Stimulated activated CD8-positive, alpha-beta memory T cell treated with anti-CD3 and anti-CD28 coated beads, Interleukin-7, amount 100 ng/mL, for 48 hours (primary cell): ENCODE measurements around the gene KRAS.
"Not testable (repeated sequence)": the region's sequence is repeated elsewhere in the genome, so short reads cannot be mapped to it uniquely, and the experiment has no call there.

Experiments
- DNase-seq, 2 donors: peaks; one replicate each; pipeline ENCODE4 v3.0.0-alpha.2; 2020; ENCODE audit warnings: low read depth in 1 of 2; ENCODE audit errors: extremely low read depth in 1 of 2

The KRAS gene

DNA sequence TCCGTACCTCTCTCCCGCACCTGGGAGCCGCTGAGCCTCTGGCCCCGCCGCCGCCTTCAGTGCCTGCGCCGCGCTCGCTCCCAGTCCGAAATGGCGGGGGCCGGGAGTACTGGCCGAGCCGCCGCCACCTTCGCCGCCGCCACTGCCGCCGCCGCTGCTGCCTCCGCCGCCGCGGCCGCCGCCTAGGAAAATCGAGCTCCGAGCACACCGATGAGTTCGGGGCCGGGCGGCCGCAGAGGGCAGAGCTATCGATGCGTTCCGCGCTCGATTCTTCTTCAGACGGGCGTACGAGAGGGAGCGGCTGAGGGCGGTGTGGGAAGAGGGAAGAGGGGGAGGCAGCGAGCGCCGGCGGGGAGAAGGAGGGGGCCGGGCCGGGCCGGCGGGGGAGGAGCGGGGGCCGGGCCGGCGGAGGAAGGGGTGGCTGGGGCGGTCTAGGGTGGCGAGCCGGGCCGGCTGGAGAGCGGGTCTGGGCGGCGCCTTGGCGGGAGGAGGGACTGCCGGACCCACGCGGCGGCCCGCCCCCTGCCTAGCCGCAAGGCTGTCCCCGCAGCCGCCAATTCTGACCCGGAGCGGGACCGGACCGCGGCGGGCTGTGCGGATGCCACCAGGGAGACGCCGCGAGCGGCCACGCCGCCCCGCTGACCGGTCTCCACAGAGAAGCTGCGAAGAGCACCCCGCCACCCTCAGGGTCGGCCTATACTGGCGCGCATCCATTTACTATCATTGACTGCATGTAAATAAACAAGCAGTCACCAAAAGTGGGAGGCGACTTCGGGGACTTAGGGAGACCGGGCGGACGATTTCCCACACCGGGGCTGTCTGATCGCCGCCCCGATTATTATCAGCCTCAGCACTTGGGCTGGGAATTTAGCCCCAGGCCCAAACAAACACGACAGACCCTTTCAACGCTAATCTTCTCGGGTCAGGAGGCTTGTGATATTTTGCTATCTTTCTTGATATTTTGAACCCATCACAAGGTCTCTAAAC, at the start of gene KRAS:
Gene KRAS, minus strand, starts transcription at position 186 of the 987 bp plus-strand sequence.
- peak; percentile 74 to 80 for DNase-seq

DNA sequence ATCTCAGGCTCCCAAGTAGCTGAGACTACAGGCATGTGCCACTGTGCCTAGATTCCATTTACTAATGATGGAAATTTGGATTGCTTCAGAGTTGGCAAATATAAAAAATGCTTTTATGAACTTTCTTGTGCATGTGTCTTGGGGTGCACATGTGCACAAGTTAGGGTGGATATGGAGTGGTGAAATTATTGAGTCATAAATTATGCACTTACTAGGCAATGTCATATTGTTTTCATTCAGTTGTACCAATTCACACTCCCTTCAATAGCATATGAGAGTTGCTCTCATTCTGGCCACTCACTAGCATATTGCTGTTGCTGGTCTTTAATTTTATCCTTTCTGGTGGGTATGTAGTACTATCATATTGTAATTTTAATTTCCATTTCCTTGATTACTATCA, 45.7 kb upstream of the KRAS start:
- no peak for DNase-seq

DNA sequence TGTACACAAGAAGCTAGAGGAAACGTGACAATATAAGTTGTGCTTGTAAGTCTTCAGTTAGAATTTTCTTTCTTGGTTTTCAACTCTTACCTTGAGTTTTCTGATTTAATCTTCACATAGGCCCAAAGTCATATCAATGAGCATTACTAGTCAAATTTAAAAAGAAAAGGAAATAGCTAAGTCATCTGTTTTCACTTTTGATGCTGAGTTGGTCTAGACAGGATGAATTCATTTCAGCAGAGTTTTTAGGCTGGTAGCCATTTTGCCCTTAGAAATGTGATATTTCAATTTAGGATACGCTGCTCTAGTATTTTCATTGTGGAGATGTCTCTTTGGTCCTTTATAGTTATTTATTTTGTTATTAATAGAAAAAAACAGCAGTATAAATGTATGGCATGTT, 44.6 kb upstream of the KRAS start:
- DNase-seq = no peak

DNA sequence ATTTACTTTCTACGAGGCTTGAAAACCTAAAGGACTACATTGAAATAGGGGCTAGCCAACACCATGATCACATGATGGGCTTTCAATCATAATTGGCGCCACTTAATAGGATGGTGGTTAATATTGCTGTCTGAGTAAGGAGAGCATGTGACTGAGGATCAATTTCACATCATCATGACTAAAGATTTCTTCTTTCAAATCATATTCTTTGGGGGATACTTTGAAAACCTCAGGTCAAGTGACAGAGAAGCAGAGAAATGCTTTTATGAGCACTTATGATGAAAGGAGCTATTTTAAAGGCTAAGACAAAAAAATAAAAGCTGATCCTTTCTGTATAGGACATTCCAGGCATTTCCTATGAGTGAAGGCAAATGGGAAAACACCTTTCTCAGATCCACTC, 42.9 kb upstream of the KRAS start:
- no peak for DNase-seq

DNA sequence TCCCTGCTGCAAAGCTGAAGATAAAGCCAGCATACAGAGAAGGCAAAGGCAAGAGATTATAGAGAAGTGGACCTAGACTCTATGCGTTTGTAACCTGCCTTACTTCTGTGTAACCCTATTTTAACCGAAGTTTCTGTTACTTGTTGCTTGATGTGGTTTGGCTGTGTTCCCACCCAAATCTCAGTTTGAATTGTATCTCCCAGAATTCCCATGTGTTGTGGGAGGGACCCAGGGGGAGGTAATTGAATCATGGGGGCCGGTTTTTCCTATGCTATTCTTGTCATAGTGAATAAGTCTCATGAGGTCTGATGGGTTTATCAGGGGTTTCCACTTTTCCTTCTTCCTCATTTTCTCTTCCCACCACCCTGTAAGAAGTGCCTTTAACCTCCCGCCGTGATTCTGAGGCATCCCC, 42.1 kb upstream of the KRAS start:
- DNase-seq = not testable (repeated sequence)

DNA sequence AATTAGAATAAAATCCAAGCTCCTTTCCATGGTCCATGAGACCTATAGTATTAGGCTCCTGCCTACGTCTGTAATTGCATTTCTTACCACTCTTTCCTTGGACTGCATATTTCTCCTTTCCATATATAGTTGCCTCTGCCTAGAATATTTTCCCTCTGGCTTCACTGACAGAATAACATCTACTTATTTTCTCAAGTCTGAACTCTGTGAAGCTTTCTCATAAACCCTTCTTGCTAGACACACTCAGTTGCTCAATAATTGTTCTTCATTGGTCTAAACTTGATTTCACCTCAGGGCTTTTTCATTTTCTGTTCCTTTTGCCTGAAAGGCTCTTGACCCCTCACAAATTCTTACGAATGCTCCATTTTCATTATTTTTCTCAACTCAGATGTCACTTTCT, 36.9 kb upstream of the KRAS start:
- DNase-seq = no peak

DNA sequence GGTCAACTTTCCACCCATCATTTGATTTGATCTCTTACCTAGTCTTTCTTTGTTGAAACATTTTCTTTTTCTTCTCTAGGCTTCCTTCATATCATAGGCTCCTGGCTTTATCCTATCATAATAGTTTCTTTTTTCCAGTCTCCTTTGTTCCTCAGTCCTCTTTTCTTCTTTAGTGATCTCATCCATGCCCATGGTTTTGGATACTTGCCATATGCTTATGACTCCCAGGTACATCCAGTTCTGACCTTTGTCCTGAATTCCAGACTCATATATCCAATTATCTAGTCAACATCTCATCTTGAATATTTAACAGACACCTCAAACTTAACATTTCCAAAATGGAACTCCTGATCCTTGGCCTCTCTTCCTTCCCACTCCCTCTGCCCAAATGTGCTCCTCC, 36.1 kb upstream of the KRAS start:
- DNase-seq = no peak

DNA sequence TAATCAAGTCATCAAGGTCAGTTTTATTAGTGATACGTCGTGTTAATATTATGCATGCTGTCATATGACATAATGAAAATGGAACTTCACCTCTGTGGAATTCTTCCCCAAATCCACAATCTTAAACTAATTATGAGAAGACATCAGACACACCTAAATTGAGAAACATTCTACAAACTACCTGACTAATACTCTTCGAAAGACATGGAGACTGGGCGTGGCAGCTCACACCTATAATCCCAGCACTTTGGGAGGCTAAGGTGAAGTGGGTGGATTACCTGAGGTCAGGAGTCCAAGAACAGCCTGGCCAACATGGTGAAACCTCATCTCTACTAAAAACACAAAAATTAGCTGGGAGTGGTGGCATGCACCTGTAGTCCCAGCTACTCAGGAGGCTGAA, 33.3 kb upstream of the KRAS start:
- DNase-seq = no peak

DNA sequence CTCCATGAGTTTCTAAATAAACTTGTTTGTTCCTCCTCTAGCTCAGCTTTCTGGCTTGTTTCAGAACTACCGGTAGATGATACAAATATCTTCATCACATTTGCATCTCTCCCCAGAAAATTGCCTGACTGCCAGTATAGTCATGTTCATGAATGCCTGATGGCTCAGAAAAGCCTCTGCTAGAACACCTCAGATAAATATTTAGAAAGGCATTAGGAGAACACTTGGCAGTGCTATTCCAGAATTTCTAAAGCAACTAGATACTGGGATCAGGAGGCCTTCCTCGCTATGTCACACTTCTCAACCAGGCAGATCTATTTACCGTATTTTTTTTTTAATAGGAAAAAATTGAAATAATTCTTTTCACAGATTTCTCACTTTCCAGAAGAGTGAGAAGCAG, 32.3 kb upstream of the KRAS start:
- no peak for DNase-seq

DNA sequence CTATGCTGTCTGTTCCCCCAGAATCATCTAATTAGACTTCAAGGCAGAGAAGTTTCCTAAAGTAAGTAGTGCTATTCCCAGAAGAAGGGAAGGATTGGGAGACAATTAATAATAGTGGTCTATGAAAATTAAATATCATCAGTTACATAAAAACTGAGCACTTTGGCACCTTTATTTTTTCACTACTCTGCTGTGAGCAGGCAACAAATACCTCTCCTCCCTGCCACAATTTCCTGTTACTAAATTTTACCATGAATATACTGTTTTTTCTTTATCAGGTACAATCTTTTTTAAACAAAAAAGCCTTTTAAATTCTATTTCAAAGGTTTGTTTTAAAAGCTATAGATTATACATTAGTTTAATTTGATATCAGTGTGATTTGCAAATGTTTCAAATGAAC, 29.4 kb upstream of the KRAS start:
- DNase-seq = no peak

DNA sequence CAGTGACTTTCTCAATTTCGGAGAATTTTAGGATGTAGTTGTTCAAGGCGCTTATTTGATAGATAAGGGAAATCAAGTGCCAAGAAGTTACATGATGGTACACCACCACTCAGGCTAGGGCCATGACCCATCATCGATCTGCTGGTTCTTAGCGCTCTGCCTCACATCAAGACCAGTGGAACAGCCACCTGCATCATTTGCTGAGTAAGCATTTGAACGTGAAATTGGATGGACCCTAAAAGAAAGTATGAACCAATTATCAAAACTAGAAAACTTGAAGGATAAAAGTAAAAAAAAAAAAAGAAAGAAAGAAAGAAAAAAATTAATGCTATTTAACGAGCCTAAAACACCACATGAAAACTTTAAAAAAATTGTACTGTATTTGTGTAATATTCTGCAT, 27.5 kb upstream of the KRAS start:
- DNase-seq = no peak

DNA sequence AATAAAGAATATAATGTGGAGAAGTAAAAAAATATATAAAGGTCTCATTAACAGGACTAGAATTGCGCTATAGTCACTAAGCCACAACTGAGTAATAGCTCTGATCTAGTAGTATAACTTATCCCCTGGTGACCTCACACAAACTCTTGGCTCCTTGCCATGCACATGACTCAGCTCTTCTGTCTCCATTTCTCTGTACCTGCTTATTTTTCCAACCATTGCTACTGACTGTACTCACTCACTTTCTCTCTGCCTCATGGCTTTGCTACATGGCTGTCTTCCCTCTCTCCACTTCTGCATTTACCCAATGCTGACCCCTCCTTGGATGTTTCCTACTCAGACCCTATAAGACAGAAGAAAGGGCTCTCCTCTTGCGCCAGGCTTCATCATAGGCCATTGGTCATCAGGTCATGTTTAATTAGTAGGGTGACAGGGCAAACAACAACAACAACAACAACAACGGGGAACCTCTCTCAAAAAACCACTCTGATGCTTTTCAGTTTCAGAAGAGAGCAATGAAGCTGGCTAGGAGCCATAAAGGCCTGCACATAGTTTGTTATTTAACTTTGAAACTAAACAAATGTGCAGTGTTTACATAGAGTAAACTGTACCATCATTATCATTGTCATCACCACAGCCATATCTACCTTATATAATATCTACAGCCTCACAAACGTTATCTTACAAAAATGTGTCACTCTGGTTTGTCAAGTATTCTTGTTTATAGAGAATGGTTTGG, 25.6 kb upstream of the KRAS start:
- peak; percentile 30 to 72 for DNase-seq

DNA sequence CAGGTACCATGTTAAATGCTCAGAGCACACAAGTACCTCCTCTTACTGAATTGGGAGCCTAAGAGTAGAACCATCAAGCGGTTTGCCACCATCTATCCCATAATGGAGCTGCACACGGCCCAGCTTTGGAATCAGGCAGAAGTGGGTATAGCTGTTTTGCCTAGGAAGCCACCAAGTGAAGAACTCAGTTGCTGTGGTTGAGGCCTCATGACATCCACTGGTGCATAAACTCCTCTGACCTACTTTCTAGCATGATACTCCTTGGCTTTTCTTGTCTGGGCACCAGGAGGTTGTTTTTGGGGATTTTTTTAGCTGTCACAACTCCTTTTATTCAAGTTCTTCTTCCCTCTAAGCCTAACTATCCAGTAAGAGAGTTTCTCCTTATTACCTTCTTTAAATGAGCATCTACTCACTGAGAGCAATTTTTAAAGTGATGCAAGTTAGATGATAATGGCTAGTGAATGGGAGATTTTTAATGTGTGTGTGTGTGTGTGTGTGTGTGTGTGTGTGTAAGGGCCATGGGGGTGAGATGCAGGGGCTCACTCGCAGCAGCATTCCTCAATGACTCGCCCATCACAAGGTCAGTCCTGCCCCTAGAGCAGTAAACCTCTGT, 20.9 kb upstream of the KRAS start:
- no peak for DNase-seq

DNA sequence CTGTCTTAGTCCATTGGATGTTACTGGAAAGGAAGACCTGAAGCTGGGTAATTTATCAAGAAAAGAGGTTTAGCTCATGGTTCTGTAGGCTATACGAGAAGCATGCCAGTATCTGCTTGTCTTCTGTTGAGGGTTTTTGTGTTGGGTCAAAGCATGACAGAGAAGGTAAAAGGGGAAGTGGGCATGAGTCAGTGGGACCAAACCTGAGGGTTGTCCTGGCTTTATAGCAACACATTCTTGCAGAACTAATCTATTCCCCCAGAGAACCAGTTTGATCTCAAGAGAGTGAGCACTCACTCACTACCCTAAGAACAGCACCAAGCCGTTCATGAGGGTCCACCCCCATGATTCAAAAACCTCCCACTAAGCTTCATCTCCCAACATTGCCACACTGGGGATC, 19.0 kb upstream of the KRAS start:
- no peak for DNase-seq

DNA sequence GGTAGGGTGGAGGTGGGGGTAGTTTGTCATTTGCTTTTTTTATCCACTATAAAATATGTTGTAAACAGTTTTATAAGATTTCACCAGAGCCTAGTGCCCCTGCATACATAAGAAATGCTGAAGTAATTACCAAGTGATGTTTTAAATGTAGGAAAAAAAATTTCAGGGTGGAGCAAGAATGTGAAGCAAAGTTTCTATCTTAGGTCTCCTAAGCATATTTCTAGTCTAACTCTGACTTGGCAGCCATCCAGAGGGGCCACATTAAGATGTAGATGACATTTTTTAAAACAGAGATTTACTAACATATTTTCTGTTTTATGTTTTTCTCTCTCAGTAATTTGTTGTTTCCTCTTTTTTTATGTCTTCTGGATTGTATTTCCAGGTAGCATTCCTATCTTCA, 15.8 kb upstream of the KRAS start:
- no peak for DNase-seq

DNA sequence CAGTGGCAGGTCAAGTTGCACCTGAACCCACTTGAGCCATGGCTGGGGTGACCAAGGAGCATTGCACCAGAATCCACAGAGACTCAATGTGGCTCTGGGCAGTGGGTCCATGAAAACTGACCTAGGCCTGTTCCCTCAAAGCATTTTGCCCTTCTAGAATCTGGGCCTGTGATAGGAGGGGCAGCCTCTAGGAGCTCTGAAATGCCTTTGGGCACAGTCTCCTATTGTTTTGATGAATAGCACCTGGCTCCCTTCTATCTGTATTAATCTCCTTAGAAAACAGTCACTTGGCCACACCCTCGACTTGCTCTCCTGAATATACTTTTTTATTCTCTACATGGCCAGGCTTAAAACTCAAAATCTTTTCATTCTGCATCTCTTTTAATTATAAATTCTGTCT, 14.1 kb upstream of the KRAS start:
- DNase-seq = no peak

DNA sequence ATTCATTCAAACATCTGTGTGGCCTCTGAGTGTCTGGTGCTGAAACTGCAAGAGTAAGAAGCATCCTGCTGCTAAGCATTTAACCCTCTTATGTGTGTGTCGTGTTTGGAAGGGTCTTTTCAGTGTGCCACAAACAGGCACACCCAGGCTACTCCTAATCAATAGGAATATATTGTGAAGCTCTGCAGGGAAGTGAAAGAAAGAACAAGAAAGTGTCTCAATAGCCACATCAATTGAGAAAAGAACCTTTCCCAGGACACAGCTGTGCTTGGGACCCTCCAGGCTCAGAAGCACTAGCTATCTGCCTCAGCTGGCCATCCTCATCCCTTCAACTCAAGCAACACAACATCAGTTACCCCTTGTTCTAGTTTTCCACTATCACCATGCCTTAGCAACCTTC, 13.4 kb upstream of the KRAS start:
- no peak for DNase-seq

DNA sequence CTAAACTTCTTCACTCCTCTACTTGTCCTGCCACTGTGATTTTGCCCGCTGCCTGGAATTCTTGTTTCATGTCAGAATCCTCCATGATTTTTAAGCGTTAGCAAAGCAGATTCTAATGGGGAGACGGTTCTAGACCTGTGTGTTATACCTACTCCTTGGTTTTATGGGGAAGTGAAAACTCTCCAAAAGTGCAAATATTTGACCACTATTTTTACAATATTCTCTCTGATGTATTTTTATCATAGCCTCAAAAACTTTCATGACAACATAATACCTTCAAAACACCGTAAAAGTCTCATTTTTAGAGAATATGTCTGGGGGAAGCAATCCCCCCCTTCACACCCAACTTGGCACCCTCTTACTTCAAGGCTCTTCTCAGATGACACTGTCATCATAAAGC, 12.9 kb upstream of the KRAS start:
- DNase-seq = no peak

DNA sequence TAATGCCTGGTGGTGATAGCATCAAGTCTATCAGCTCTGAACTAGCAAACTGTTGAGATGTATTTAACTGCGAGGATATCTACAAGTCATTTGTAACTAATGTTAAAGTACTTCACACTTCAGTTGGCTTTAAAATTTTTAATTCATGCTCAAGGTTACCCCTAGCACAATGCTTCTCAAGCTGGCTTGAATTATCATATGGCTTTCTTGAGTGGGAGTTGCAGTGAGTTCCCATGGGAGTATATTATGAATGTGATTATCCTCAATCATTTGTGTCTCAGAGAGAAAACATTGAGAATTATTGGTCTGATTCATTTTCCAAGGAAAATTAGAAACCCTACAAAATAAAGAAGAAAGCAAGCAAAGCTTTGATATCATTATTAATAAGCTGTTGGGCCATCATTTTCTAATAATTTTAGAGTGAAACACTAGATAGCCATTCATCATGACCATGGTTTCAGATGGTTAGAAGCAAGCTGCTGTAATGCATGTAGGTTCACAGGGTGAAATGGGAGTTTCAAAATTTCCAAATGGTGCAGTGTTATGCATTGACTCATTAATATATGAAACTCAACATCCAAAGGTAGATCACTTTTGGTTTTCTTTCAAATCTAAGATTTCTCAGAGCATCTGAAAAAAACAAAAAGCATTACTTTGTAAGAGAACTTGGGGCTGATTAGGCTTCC, 11.8 kb upstream of the KRAS start:
- DNase-seq = no peak

DNA sequence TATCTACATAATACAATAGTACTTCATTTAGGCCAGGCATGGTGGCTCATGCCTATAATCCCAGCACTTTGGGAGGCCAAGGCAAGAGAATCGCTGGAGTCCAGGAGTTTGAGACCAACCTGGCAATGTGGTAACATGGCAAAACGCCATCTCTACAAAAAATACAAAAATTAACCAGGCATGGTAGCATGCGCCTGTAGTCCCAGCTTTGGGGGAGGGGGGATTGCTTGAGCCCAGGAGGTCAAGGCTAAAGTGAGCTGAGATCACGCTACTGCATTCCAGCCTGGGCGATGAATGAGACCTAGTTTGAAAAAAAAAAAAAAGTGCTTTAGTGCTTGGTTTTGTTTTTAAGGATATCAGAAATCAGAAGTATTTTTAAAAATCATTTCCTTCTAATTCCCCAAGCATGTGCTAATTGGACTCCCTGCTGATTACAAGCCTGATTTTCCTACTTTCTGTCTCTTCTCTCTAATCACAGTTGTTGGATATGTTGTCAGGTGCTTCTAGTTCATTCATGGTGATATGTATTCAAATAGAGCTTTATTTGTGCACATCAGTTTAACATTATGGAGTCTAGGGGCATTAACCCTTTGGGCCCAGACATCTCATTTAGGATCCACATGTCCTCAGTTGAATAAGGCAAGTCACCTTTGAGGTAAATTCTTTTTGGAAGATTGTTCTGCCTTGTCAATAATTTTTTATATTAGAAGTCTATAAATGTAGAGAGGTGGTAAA, 7.0 kb upstream of the KRAS start:
- no peak for DNase-seq
